ENCODE data around the gene CLDN14. TPM values are rescaled to one million over a fixed set of nuclear protein-coding genes. Genes with fewer than 3 reads are reported as not detected.

CLDN14 gene
- total RNA-seq, 1 experiment from 2014 or later, result not detected

DNA sequence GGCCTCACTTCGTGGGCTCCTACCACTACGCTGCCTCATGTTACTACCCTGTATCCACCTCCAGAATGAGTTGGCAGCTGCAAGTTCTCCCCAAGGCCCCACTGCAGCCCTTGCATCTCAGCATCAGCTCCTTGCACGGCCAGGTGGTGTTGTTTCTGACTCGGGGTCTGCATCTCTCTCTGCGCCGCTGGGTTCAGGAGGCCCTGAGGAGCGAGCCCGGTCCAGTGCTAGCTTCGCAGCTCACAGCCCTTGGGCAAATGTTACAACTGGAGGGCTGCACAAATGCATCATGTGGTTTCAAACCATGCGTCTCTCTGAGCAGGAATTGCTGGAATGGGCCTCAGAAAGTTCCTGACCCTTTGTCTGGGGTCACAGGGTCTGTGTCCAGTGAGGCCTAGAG, 3.2 kb upstream of the CLDN14 start:
- CTCF ChIA-PET, result no interaction called here

DNA sequence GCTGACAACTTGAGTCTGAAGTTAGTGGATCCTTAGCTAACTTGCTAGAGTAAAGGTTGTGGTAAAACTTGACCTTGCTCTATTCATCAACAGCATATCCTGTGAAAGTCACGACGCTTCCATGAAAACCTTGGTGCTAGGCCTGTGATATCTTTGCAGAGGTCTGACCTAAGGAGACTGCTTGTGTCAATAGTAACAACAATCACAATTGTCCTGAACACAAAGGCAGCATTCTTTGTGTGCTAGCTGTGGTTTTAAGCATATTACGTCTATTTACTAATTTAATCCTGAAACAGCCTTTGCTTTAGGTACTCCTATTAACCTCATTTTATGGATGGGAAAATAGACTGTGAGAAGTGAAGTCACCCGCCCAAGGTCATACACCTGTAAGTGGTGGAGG, 2.8 kb upstream of the CLDN14 start:
- CTCF ChIA-PET, result no interaction called here
- H3K27me3 ChIP-seq (ENCODE audit: control insufficient read depth, insufficient read depth, low read length), result no peaks in the 10 kb centered on the region

More for the DNA sequence above, 3.2 kb upstream of the CLDN14 start:
- BruUV-seq (replicated peaks), result no TSS peak
- no peak for ATAC-seq
- no peak for DNase-seq (ENCODE audit: low read depth, low spot score)
- no peaks in the 10 kb centered on the region for H3K27me3 ChIP-seq (ENCODE audit: control insufficient read depth, insufficient read depth, low read length)
- H3K27ac ChIP-seq (ENCODE audit: low read length), result no peak overlapping the region
- H3K9me3 ChIP-seq (ENCODE audit: control insufficient read depth, insufficient read depth, low read depth, low read length), result no peaks in the 10 kb centered on the region
- H3K36me3 ChIP-seq (ENCODE audit: control insufficient read depth, insufficient read depth, low read length), result no peaks in the 10 kb centered on the region
- H3K4me1 ChIP-seq (ENCODE audit: control insufficient read depth, insufficient read depth, low read length), result no peaks in the 10 kb centered on the region; the same call in 1 of the 2 replicates
- POLR2A ChIA-PET, result interaction anchor here (0.6 kb wide), 1 partner anchor 140 kb away, joined by 3 read pairs; no protein-coding TSS in a partner anchor
- in situ Hi-C loops (cut with HindIII; ENCODE audit: low pct_unique_long_range_greater_than_20kb, low sequenced_read_pairs), result no loop called here
- intact Hi-C loops (cut with micrococcal nuclease; ENCODE audit: unreplicated experiment), result no loop called here
- H3K4me3 ChIP-seq (ENCODE audit: low read depth in 2 of 2, low read length in 2 of 2), result no peak overlapping the region
- TF ChIP-seq TCF7L2 (IDR thresholded peaks at IDR 0.05; ENCODE audit: low read depth, low read length), result no peak
- TF ChIP-seq, protein P1, sequence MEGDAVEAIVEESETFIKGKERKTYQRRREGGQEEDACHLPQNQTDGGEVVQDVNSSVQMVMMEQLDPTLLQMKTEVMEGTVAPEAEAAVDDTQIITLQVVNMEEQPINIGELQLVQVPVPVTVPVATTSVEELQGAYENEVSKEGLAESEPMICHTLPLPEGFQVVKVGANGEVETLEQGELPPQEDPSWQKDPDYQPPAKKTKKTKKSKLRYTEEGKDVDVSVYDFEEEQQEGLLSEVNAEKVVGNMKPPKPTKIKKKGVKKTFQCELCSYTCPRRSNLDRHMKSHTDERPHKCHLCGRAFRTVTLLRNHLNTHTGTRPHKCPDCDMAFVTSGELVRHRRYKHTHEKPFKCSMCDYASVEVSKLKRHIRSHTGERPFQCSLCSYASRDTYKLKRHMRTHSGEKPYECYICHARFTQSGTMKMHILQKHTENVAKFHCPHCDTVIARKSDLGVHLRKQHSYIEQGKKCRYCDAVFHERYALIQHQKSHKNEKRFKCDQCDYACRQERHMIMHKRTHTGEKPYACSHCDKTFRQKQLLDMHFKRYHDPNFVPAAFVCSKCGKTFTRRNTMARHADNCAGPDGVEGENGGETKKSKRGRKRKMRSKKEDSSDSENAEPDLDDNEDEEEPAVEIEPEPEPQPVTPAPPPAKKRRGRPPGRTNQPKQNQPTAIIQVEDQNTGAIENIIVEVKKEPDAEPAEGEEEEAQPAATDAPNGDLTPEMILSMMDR (IDR thresholded peaks at IDR 0.05), result no peak
- no peak for TF ChIP-seq SIN3A (IDR thresholded peaks at IDR 0.05; ENCODE audit: borderline replicate concordance, insufficient read depth, low read depth, low read length)
- TF ChIP-seq, protein P2, sequence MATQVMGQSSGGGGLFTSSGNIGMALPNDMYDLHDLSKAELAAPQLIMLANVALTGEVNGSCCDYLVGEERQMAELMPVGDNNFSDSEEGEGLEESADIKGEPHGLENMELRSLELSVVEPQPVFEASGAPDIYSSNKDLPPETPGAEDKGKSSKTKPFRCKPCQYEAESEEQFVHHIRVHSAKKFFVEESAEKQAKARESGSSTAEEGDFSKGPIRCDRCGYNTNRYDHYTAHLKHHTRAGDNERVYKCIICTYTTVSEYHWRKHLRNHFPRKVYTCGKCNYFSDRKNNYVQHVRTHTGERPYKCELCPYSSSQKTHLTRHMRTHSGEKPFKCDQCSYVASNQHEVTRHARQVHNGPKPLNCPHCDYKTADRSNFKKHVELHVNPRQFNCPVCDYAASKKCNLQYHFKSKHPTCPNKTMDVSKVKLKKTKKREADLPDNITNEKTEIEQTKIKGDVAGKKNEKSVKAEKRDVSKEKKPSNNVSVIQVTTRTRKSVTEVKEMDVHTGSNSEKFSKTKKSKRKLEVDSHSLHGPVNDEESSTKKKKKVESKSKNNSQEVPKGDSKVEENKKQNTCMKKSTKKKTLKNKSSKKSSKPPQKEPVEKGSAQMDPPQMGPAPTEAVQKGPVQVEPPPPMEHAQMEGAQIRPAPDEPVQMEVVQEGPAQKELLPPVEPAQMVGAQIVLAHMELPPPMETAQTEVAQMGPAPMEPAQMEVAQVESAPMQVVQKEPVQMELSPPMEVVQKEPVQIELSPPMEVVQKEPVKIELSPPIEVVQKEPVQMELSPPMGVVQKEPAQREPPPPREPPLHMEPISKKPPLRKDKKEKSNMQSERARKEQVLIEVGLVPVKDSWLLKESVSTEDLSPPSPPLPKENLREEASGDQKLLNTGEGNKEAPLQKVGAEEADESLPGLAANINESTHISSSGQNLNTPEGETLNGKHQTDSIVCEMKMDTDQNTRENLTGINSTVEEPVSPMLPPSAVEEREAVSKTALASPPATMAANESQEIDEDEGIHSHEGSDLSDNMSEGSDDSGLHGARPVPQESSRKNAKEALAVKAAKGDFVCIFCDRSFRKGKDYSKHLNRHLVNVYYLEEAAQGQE (IDR thresholded peaks at IDR 0.05; ENCODE audit: insufficient read depth in 1 of 2, low read depth in 2 of 2, low read length in 1 of 2), result no peak
- TF ChIP-seq POLR2AphosphoS5 (IDR thresholded peaks at IDR 0.05; ENCODE audit: low read depth, low read length), result no peak

More for the DNA sequence above, 2.8 kb upstream of the CLDN14 start:
- no peaks in the 10 kb centered on the region for H3K9me3 ChIP-seq (ENCODE audit: control insufficient read depth, insufficient read depth, low read depth, low read length)
- no peak overlapping the region for H3K4me3 ChIP-seq (ENCODE audit: low read depth in 2 of 2, low read length in 2 of 2)
- no peaks in the 10 kb centered on the region for H3K36me3 ChIP-seq (ENCODE audit: control insufficient read depth, insufficient read depth, low read length)
- TF ChIP-seq SIN3A (IDR thresholded peaks at IDR 0.05; ENCODE audit: borderline replicate concordance, insufficient read depth, low read depth, low read length) (no peak), POLR2AphosphoS5 (IDR thresholded peaks at IDR 0.05; ENCODE audit: low read depth, low read length) (no peak), TCF7L2 (IDR thresholded peaks at IDR 0.05; ENCODE audit: low read depth, low read length) (no peak)
- TF ChIP-seq, protein P2 (IDR thresholded peaks at IDR 0.05; ENCODE audit: insufficient read depth in 1 of 2, low read depth in 2 of 2, low read length in 1 of 2), result no peak
- TF ChIP-seq, protein P1 (IDR thresholded peaks at IDR 0.05), result no peak
- intact Hi-C loops (cut with micrococcal nuclease; ENCODE audit: unreplicated experiment), result no loop called here
- POLR2A ChIA-PET, result no interaction called here
- DNase-seq (ENCODE audit: low read depth, low spot score), result no peak
- ATAC-seq, result no peak
- no TSS peak for BruUV-seq (replicated peaks)
- in situ Hi-C loops (cut with HindIII; ENCODE audit: low pct_unique_long_range_greater_than_20kb, low sequenced_read_pairs), result no loop called here
- H3K4me1 ChIP-seq (ENCODE audit: control insufficient read depth, insufficient read depth, low read length), result no peaks in the 10 kb centered on the region; the same call in 1 of the 2 replicates
- H3K27ac ChIP-seq (ENCODE audit: low read length), result no peak overlapping the region
